HCT116 (cell line): ENCODE results near the gene CCDC187. TPM values are rescaled to one million over a fixed set of nuclear protein-coding genes. Genes with fewer than 3 reads are reported as not detected.

Experiments used
- ATAC-seq: fragments of 200-7000 bp; cut with Tn5 transposase; 2 replicates; pipeline ENCODE4 v1.9.1; 2020; ENCODE audit warnings: mild to moderate bottlenecking, moderate library complexity
- BruUV-seq: library from RNA; stranded (reverse); fragments of 400-500 nt; replicated peaks from 2 replicates; lab custom pipeline; 2021; lab: Mats Ljungman, UMichigan
- CTCF ChIA-PET: fragments of 300-600 bp; sonication (Branson Sonifier 250); formaldehyde crosslinking; loops from one replicate; lab custom pipeline; 2021; ENCODE audit warnings: antibody characterized with exemption; lab: Charles Lee
- POLR2A ChIA-PET: fragments of 300-600, 350-600 bp; sonication (Branson Sonifier 250); formaldehyde crosslinking; loops from one replicate; lab custom pipeline; 2021; ENCODE audit warnings: antibody characterized with exemption; lab: Charles Lee
- RAD21 ChIA-PET, 2 experiments: fragments of 300-600 bp; sonication (Branson Sonifier 250); formaldehyde crosslinking; loops; one replicate each; lab custom pipeline; 2023; ENCODE audit warnings: low total read pairs in 2 of 2; ENCODE audit not compliant: uncharacterized antibody in 2 of 2, unreplicated experiment in 2 of 2, low non-redundant PET in 1 of 2; lab: Charles Lee
- DNase-seq: peaks from one replicate; pipeline ENCODE4 v3.0.0-alpha.2; 2010; ENCODE audit warnings: low read depth, low spot score
- H2AFZ ChIP-seq: fragments of 200-600 bp; shearing (Covaris generic), sonication (generic); 2 replicates; pipeline ENCODE4 v1.6.1; 2017; ENCODE audit warnings: low read depth, mixed run types, mixed read lengths, antibody characterized with exemption, low read length; ENCODE audit not compliant: poor library complexity, severe bottlenecking
- H3K27ac ChIP-seq: 2 replicates; pipeline ENCODE4 v1.5.1; 2012; ENCODE audit warnings: low read depth, low read length
- H3K27me3 ChIP-seq: fragments of 200-600 bp; sonication (generic); 2 replicates; pipeline ENCODE4 v1.6.1; 2016; ENCODE audit warnings: mixed run types, low read length, mixed read lengths; ENCODE audit not compliant: insufficient read depth
- H3K36me3 ChIP-seq, 2 experiments: fragments of 200-500 bp in 1 of 2; fragments of 200-600 bp in 1 of 2; sonication (Bioruptor generic) in 1 of 2; sonication (generic) in 1 of 2; 2 replicates each; pipeline versions ENCODE4 v1.5.1 to v1.6.1; 2014 to 2016; ENCODE audit warnings: low read length in 2 of 2, inconsistent platforms in 1 of 2, mixed read lengths in 1 of 2, mixed run types in 1 of 2; ENCODE audit not compliant: insufficient read depth in 2 of 2, control insufficient read depth in 1 of 2
- H3K4me1 ChIP-seq, 2 experiments: fragments of 200-600 bp in 1 of 2; sonication (generic) in 1 of 2; 2 replicates each; pipeline versions ENCODE4 v1.5.1 to v1.6.1; 2012 to 2017; ENCODE audit warnings: low read length in 2 of 2, inconsistent platforms in 1 of 2, mild to moderate bottlenecking in 1 of 2, mixed read lengths in 1 of 2, mixed run types in 1 of 2, moderate library complexity in 1 of 2; ENCODE audit not compliant: insufficient read depth in 2 of 2, control insufficient read depth in 1 of 2
- H3K4me2 ChIP-seq: fragments of 200-600 bp; sonication (generic); 2 replicates; pipeline ENCODE4 v1.6.1; 2017; ENCODE audit warnings: mixed run types, low read length, mixed read lengths
- H3K4me3 ChIP-seq, 2 experiments: fragments of 200-600 bp in 1 of 2; sonication (generic) in 1 of 2; replicated peaks in 1 of 2; 2 replicates each; pipeline ENCODE4 v1.5.1; 2011 to 2016; ENCODE audit warnings: low read length in 2 of 2, control low read depth in 1 of 2, low read depth in 1 of 2, mild to moderate bottlenecking in 1 of 2, mixed read lengths in 1 of 2, mixed run types in 1 of 2
- H3K79me2 ChIP-seq: fragments of 200-600 bp; sonication (generic); 2 replicates; pipeline ENCODE4 v1.6.1; 2017; ENCODE audit warnings: mild to moderate bottlenecking, mixed run types, low read length, moderate library complexity, mixed read lengths; ENCODE audit not compliant: insufficient read depth
- H3K9ac ChIP-seq: fragments of 200-600 bp; sonication (generic); 2 replicates; pipeline ENCODE4 v1.6.1; 2016; ENCODE audit warnings: low read length, mixed read lengths
- H3K9me2 ChIP-seq: fragments of 200-600 bp; sonication (generic), shearing (Covaris generic); 2 replicates; pipeline ENCODE4 v1.6.1; 2017; ENCODE audit warnings: mixed run types, mild to moderate bottlenecking, moderate library complexity; ENCODE audit not compliant: insufficient read depth
- H3K9me3 ChIP-seq, 2 experiments: fragments of 200-500 bp in 1 of 2; fragments of 200-600 bp in 1 of 2; sonication (Bioruptor generic) in 1 of 2; sonication (generic) in 1 of 2; 2 replicates each; pipeline ENCODE4 v1.6.1; 2014 to 2017; ENCODE audit warnings: low read length in 2 of 2, mixed read lengths in 2 of 2, inconsistent platforms in 1 of 2, low read depth in 1 of 2, mild to moderate bottlenecking in 1 of 2, mixed run types in 1 of 2, moderate library complexity in 1 of 2; ENCODE audit not compliant: control insufficient read depth in 1 of 2, insufficient read depth in 1 of 2
- H4K20me1 ChIP-seq: fragments of 200-600 bp; sonication (generic), shearing (Covaris generic); 2 replicates; pipeline ENCODE4 v1.6.1; 2017; ENCODE audit warnings: mixed run types, mild to moderate bottlenecking, moderate library complexity; ENCODE audit not compliant: insufficient read depth
- CEBPB ChIP-seq: IDR thresholded peaks from 2 replicates; pipeline ENCODE4 v1.6.1; 2012; ENCODE audit warnings: low read depth
- EGR1 ChIP-seq: IDR thresholded peaks from 2 replicates; pipeline ENCODE4 v1.6.1; 2012; ENCODE audit warnings: low read depth
- EZH2 ChIP-seq: fragments of 200-600 bp; sonication (generic); IDR thresholded peaks from 2 replicates; pipeline ENCODE4 v1.6.1; 2017; ENCODE audit warnings: antibody characterized with exemption, mixed run types
- EZH2phosphoT487 ChIP-seq: fragments of 200-600 bp; IDR thresholded peaks from 2 replicates; pipeline ENCODE4 v1.6.1; 2018; ENCODE audit warnings: antibody characterized with exemption, borderline replicate concordance
- FOSL1 ChIP-seq: IDR thresholded peaks from 2 replicates; pipeline ENCODE4 v1.6.1; 2012; ENCODE audit warnings: low read depth
- JUND ChIP-seq: IDR thresholded peaks from 2 replicates; pipeline ENCODE4 v1.6.1; 2012
- POLR2A ChIP-seq: IDR thresholded peaks from 2 replicates; pipeline ENCODE4 v1.7.0; 2011; ENCODE audit warnings: borderline replicate concordance; ENCODE audit not compliant: insufficient read depth, insufficient read length; ENCODE audit errors: extremely low read depth
- RAD21 ChIP-seq: IDR thresholded peaks from 2 replicates; pipeline ENCODE4 v1.6.1; 2012; ENCODE audit warnings: low read depth, mild to moderate bottlenecking
- SIN3A ChIP-seq: IDR thresholded peaks from 2 replicates; pipeline ENCODE4 v1.6.1; 2012; ENCODE audit warnings: low read depth
- SRF ChIP-seq: IDR thresholded peaks from 2 replicates; pipeline ENCODE4 v1.6.1; 2012; ENCODE audit warnings: low read depth
- TCF7L2 ChIP-seq: IDR thresholded peaks from 2 replicates; pipeline ENCODE4 v1.7.0; 2011; ENCODE audit warnings: borderline replicate concordance, inconsistent platforms; ENCODE audit not compliant: insufficient read depth, insufficient read length; ENCODE audit errors: extremely low read depth
- YY1 ChIP-seq: IDR thresholded peaks from 2 replicates; pipeline ENCODE4 v1.6.1; 2011; ENCODE audit warnings: low read length, low read depth, moderate library complexity, mild to moderate bottlenecking; ENCODE audit not compliant: insufficient replicate concordance; ENCODE audit errors: extremely low read depth
- ZFX ChIP-seq: fragments of 450-650 bp; IDR thresholded peaks from 2 replicates; pipeline ENCODE4 v1.6.1; 2017
- ZNF274 ChIP-seq: fragments of 200-500 bp; sonication (Bioruptor generic); IDR thresholded peaks from 2 replicates; pipeline ENCODE4 v1.6.1; 2014; ENCODE audit warnings: mild to moderate bottlenecking, low read depth, low read length, inconsistent platforms
- intact Hi-C: fragments of 100-400 bp; cut with micrococcal nuclease; formaldehyde crosslinking; loops from 2 replicates; pipeline ENCODE4 v1.10.0; 2022
- total RNA-seq: library from RNA; stranded (reverse); gene quantifications from one replicate; pipeline ENCODE4 v1.2.1, GENCODE V29; 2021; ENCODE audit not compliant: unreplicated experiment
- TF ChIP-seq, protein P1 (sequence below): IDR thresholded peaks from 2 replicates; pipeline ENCODE4 v1.6.1; 2012
- TF ChIP-seq, protein P2 (sequence below): IDR thresholded peaks from 2 replicates; pipeline ENCODE4 v1.6.1; 2012

Gene CCDC187
- total RNA-seq, 1 experiment from 2014 or later = 4.6 TPM

DNA sequence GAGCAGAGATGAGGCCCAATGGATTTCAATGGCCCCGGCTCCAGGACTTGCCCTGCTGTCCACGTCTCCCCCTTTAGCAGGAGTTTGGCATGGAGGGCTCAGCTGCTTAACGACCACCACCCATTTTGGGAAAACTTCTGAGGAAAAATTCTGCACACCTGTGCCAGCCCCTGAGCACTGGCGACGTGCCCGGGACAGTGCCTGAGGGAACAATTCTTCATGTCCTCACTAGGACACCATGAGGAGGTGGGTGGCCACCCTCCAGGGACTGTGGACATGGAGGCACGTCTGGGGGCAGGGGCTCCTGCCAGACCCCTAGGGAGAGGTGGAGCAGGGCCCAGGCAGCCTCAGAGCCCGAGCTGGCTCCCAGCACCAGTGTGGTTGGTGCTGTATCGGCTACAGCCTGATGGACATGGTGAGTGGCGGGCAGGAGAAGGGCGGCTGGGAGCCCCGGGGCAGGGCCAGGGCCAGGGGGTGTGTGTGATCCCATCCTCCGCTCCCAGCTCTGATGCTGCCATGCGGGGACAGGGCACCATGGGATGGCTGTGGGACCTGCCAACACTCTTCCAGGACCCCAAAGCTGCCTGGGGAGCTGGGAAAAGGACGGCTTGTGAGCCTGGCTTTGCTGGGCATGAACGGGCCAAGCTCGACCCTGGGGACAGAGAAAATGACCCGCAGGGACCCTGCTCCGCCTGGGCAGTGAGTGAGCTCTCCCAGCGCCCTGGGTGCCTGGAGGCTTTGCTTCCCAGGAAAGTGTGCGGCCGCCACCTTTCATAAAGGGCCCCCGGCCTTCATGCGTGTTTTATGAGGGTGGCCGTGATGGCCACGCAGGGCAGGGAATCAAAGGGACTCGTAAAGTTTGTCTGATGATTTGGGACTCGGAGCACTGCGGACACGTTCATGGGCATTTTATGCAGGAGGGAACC lies 54.7 kb downstream of the CCDC187 start:
- intact Hi-C loops = no loop called here
- no peak overlapping the region for H3K4me2 ChIP-seq

DNA sequence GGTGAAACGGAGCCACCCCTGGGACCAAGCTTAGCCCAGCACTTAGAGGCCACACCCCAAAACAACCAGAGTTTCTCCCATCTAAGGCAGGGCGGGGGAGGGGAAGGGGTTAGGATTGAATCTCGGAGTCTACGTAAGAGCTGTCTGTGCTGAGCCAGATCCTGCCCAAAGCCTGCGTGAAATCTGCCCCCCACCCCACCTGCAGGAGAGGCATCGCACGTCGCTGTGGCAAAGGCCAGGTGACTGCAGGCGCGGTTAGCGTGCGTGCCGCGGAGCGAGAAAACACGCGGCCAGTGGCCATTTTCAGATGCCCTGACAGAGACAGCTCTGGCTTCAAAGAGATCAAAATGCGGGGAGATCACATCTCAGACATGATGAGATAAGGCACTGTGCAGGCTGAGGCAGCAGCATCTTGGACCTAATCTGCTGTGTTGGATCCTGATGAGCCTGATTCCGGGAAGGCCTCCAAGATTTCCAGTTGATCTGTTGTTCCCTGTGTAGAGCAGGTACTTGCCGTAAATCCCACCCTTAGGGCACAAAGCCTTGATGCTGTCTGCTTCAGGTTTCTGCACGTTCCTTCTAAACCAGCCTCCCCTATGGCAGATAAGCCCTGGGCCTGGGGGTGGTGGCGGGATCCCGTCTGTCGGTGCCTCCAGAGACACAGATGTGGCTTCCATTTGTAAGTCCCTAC lies 55.8 kb downstream of the CCDC187 start:
- no peaks in the 10 kb centered on the region for H3K9me2 ChIP-seq
- peaks cover 0 to 4% of the 10 kb centered on the region in 2 experiments; a peak in 1 of 4 replicates for H3K36me3 ChIP-seq
- ChIA-PET CTCF (no interaction called here), POLR2A (no interaction called here), RAD21 (no interaction called here)
- intact Hi-C loops = no loop called here
- peaks cover 16 to 24% of the 10 kb centered on the region in 2 experiments for H3K4me1 ChIP-seq
- H2AFZ ChIP-seq = no peak overlapping the region
- ATAC-seq = no peak
- no peaks in the 10 kb centered on the region for H3K9me3 ChIP-seq
- no peaks in the 10 kb centered on the region for H3K27me3 ChIP-seq
- no peak overlapping the region for H3K27ac ChIP-seq
- DNase-seq = no peak
- BruUV-seq = no TSS peak
- H3K4me3 ChIP-seq = no peak overlapping the region
- no peak overlapping the region for H3K9ac ChIP-seq
- no peak overlapping the region for H3K4me2 ChIP-seq
- H4K20me1 ChIP-seq = peaks cover 7% of the 10 kb centered on the region; the same call in 1 of the 2 replicates
- H3K79me2 ChIP-seq = peaks cover 23% of the 10 kb centered on the region
- TF ChIP-seq RAD21 = no peak
- no peak for TF ChIP-seq CEBPB
- TF ChIP-seq, protein P1, sequence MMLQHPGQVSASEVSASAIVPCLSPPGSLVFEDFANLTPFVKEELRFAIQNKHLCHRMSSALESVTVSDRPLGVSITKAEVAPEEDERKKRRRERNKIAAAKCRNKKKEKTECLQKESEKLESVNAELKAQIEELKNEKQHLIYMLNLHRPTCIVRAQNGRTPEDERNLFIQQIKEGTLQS = no peak
- TF ChIP-seq EGR1 = no peak
- TF ChIP-seq YY1 = no peak
- TF ChIP-seq TCF7L2 = no peak
- TF ChIP-seq EZH2phosphoT487 = no peak
- TF ChIP-seq SIN3A = no peak
- no peak for TF ChIP-seq FOSL1
- no peak for TF ChIP-seq SRF
- TF ChIP-seq JUND = no peak

More for the DNA sequence above, 54.7 kb downstream of the CCDC187 start:
- Histone ChIP-seq H3K4me3 (no peak overlapping the region), H3K9me2 (no peaks in the 10 kb centered on the region), H3K27ac (no peak overlapping the region), H3K9me3 (no peaks in the 10 kb centered on the region), H3K4me1 (peaks cover 10 to 14% of the 10 kb centered on the region in 2 experiments), H3K9ac (no peak overlapping the region), H3K27me3 (no peaks in the 10 kb centered on the region), H3K79me2 (peaks cover 12% of the 10 kb centered on the region), H2AFZ (no peak overlapping the region), H3K36me3 (no peaks in the 10 kb centered on the region), H4K20me1 (peaks cover under 1% of the 10 kb centered on the region; the same call in 1 of the 2 replicates)
- BruUV-seq = no TSS peak
- ChIA-PET CTCF (interaction anchor here (1.1 kb wide), 1 partner anchor 18 kb away, joined by 4 read pairs; no protein-coding TSS in a partner anchor), POLR2A (no interaction called here), RAD21 (no interaction called here)
- TF ChIP-seq, protein P1 = no peak
- TF ChIP-seq ZNF274 = no peak
- no peak for TF ChIP-seq EZH2
- TF ChIP-seq POLR2A = no peak
- TF ChIP-seq, protein P2, sequence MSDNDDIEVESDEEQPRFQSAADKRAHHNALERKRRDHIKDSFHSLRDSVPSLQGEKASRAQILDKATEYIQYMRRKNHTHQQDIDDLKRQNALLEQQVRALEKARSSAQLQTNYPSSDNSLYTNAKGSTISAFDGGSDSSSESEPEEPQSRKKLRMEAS = no peak
- no peak for TF ChIP-seq RAD21
- TF ChIP-seq ZFX = no peak
- no peak for TF ChIP-seq SIN3A
- TF ChIP-seq TCF7L2 = no peak
- DNase-seq = no peak
- no peak for ATAC-seq
